Fibroblast of pulmonary artery (primary cell): ENCODE results near the gene SIVA1.
"Not testable (repeated sequence)": the region's sequence is repeated elsewhere in the genome, so short reads cannot be mapped to it uniquely, and the experiment has no call there.

Source experiments
- DNase-seq: peaks from one replicate; pipeline ENCODE4 v3.0.0-alpha.2; 2010; ENCODE audit warnings: low read depth
- H3K4me3 ChIP-seq: replicated peaks from 2 replicates; pipeline ENCODE4 v1.5.1; 2011; ENCODE audit warnings: low read depth, mild to moderate bottlenecking, control low read depth, low read length, moderate library complexity
- CTCF ChIP-seq: IDR thresholded peaks from 2 replicates; pipeline ENCODE4 v1.5.1; 2011; ENCODE audit warnings: mild to moderate bottlenecking, control low read depth, low read length, inconsistent platforms; ENCODE audit errors: missing control alignments

Gene SIVA1

GRCh38 chr14:104724981-104725771 is 27.8 kb upstream of the SIVA1 start:
- DNase-seq = peak; percentile 49
- H3K4me3 ChIP-seq = peak overlapping the region; percentile 49
- TF ChIP-seq CTCF = peak; percentile 33

GRCh38 chr14:104725772-104726548 is 27.0 kb upstream of the SIVA1 start:
- no peak for DNase-seq
- no peak overlapping the region for H3K4me3 ChIP-seq
- TF ChIP-seq CTCF = no peak

GRCh38 chr14:104726600-104727451 is 26.1 kb upstream of the SIVA1 start:
- peak; percentile 18 for TF ChIP-seq CTCF
- no peak overlapping the region for H3K4me3 ChIP-seq
- DNase-seq = no peak

- TF ChIP-seq CTCF = no peak
- no peak for DNase-seq
- no peak overlapping the region for H3K4me3 ChIP-seq
Observed at GRCh38 chr14:104728631-104729030, 24.3 kb upstream of the SIVA1 start.

- not testable (repeated sequence) for H3K4me3 ChIP-seq, DNase-seq
Observed at GRCh38 chr14:104729176-104729834, 23.6 kb upstream of the SIVA1 start.

GRCh38 chr14:104729835-104730181 is 23.1 kb upstream of the SIVA1 start:
- no peak for TF ChIP-seq CTCF
- H3K4me3 ChIP-seq = no peak overlapping the region
- DNase-seq = no peak
